GM10847 (cell line): ENCODE data around the gene PARD3.

Source experiments
- POLR2A ChIP-seq: IDR thresholded peaks from 2 replicates; pipeline ENCODE4 v1.6.1; 2011; ENCODE audit not compliant: insufficient read length; ENCODE audit errors: extremely low read depth

PARD3 gene

GRCh38 chr10:34479520-34480179 is 335.4 kb downstream of the PARD3 start:
- no peak for TF ChIP-seq POLR2A

GRCh38 chr10:34477249-34477648 is 337.8 kb downstream of the PARD3 start:
- TF ChIP-seq POLR2A, result no peak

GRCh38 chr10:34476608-34477007 is 338.5 kb downstream of the PARD3 start:
- TF ChIP-seq POLR2A, result no peak

GRCh38 chr10:34475786-34476185 is 339.3 kb downstream of the PARD3 start:
- no peak for TF ChIP-seq POLR2A

GRCh38 chr10:34475274-34475646 is 339.8 kb downstream of the PARD3 start:
- TF ChIP-seq POLR2A, result no peak

GRCh38 chr10:34474555-34475273 is 340.4 kb downstream of the PARD3 start:
- no peak for TF ChIP-seq POLR2A

- TF ChIP-seq POLR2A, result no peak
These were observed 341.1 kb downstream of the PARD3 start for GRCh38 chr10:34474009-34474376.

GRCh38 chr10:34473174-34474008 is 341.7 kb downstream of the PARD3 start:
- TF ChIP-seq POLR2A, result no peak

- TF ChIP-seq POLR2A, result no peak
These were observed 344.8 kb downstream of the PARD3 start for GRCh38 chr10:34470307-34470706.

GRCh38 chr10:34469446-34469845 is 345.6 kb downstream of the PARD3 start:
- TF ChIP-seq POLR2A, result no peak

GRCh38 chr10:34467902-34468301 is 347.2 kb downstream of the PARD3 start:
- TF ChIP-seq POLR2A, result no peak

GRCh38 chr10:34467364-34467763 is 347.7 kb downstream of the PARD3 start:
- TF ChIP-seq POLR2A, result no peak

GRCh38 chr10:34465678-34466077 is 349.4 kb downstream of the PARD3 start:
- no peak for TF ChIP-seq POLR2A

- no peak for TF ChIP-seq POLR2A
These were observed 350.5 kb downstream of the PARD3 start for GRCh38 chr10:34464591-34464990.

GRCh38 chr10:34464000-34464399 is 351.1 kb downstream of the PARD3 start:
- TF ChIP-seq POLR2A, result no peak

- no peak for TF ChIP-seq POLR2A
These were observed 352.1 kb downstream of the PARD3 start for GRCh38 chr10:34462993-34463392.
